SK-N-SH (cell line): Measurements from ENCODE around the gene IL27RA. TPM values are rescaled to one million over a fixed set of nuclear protein-coding genes. Genes with fewer than 3 reads are reported as not detected.
A peak's percentile ranks its signal among the peaks of the same experiment; 100 is the strongest.

Experiments used
- CTCF ChIA-PET: fragments of 300-600, 350-600 bp; formaldehyde crosslinking; extraction: SDS; loops from one replicate; lab custom pipeline; 2021; lab: Yijun Ruan, JAX
- POLR2A ChIA-PET: fragments of 350-600 bp; sonication (Branson Sonifier 250); formaldehyde crosslinking; extraction: SDS; loops from one replicate; lab custom pipeline; 2020; ENCODE audit warnings: antibody characterized with exemption, inconsistent platforms; lab: Yijun Ruan, JAX
- DNase-seq: peaks from one replicate; pipeline ENCODE4 v3.0.0; 2012
- H2AFZ ChIP-seq: fragments of 200-600 bp; sonication (generic); 2 replicates; pipeline ENCODE4 v1.8.1; 2016; ENCODE audit warnings: antibody characterized with exemption, mild to moderate bottlenecking, low read depth
- H3F3A ChIP-seq: fragments of 200-600 bp; sonication (generic); replicated peaks from 2 replicates; pipeline ENCODE3; 2016; ENCODE audit warnings: antibody characterized with exemption, mild to moderate bottlenecking; ENCODE audit not compliant: insufficient read depth
- H3K27ac ChIP-seq, 2 experiments: fragments of 200-500 bp in 1 of 2; fragments of 200-600 bp in 1 of 2; sonication (Bioruptor generic) in 1 of 2; sonication (generic), shearing (Covaris generic) in 1 of 2; 2 replicates each; pipeline versions ENCODE4 v1.5.1 to v1.6.1; 2014 to 2016; ENCODE audit warnings: low read depth in 2 of 2, inconsistent platforms in 1 of 2, low read length in 1 of 2, mild to moderate bottlenecking in 1 of 2, mixed read lengths in 1 of 2
- H3K27me3 ChIP-seq: fragments of 200-600 bp; sonication (generic), shearing (Covaris generic); 2 replicates; pipeline ENCODE4 v1.6.1; 2016; ENCODE audit warnings: mixed run types; ENCODE audit not compliant: insufficient read depth
- H3K36me3 ChIP-seq, 2 experiments: fragments of 200-500 bp in 1 of 2; fragments of 200-600 bp in 1 of 2; sonication (Bioruptor generic) in 1 of 2; sonication (generic) in 1 of 2; replicated peaks in 1 of 2; 2 replicates each; pipeline versions ENCODE3 to v1.5.1; 2014 to 2016; ENCODE audit warnings: low read length in 1 of 2, mild to moderate bottlenecking in 1 of 2; ENCODE audit not compliant: insufficient read depth in 2 of 2, control insufficient read depth in 1 of 2
- H3K4me1 ChIP-seq, 2 experiments: fragments of 200-500 bp in 1 of 2; fragments of 200-600 bp in 1 of 2; sonication (Bioruptor generic) in 1 of 2; sonication (generic), shearing (Covaris generic) in 1 of 2; 2 replicates each; pipeline versions ENCODE4 v1.5.1 to v1.6.1; 2014 to 2016; ENCODE audit warnings: low read depth in 1 of 2, low read length in 1 of 2, mixed run types in 1 of 2; ENCODE audit not compliant: insufficient read depth in 2 of 2, control insufficient read depth in 1 of 2
- H3K4me2 ChIP-seq: fragments of 200-600 bp; sonication (generic), shearing (Covaris generic); 2 replicates; pipeline ENCODE4 v1.6.1; 2017; ENCODE audit warnings: mixed run types
- H3K4me3 ChIP-seq, 2 experiments: fragments of 200-500 bp in 1 of 2; fragments of 200-600 bp in 1 of 2; sonication (Bioruptor generic) in 1 of 2; sonication (generic), shearing (Covaris generic) in 1 of 2; 2 replicates each; pipeline versions ENCODE4 v1.5.1 to v1.8.1; 2014 to 2016; ENCODE audit warnings: low read depth in 2 of 2, inconsistent platforms in 1 of 2, low read length in 1 of 2, mild to moderate bottlenecking in 1 of 2, mixed read lengths in 1 of 2, moderate library complexity in 1 of 2
- H3K79me2 ChIP-seq: fragments of 200-600 bp; sonication (generic); 2 replicates; pipeline ENCODE4 v1.8.1; 2017; ENCODE audit warnings: mild to moderate bottlenecking; ENCODE audit not compliant: insufficient read depth
- H3K9ac ChIP-seq: fragments of 200-600 bp; sonication (generic); 2 replicates; pipeline ENCODE4 v1.6.1; 2017; ENCODE audit warnings: mixed run types
- H3K9me2 ChIP-seq: fragments of 200-600 bp; sonication (generic); 2 replicates; pipeline ENCODE4 v1.6.1; 2017; ENCODE audit warnings: mixed run types
- H3K9me3 ChIP-seq: fragments of 200-600 bp; sonication (generic); 2 replicates; pipeline ENCODE4 v1.6.1; 2017; ENCODE audit warnings: mixed run types, mild to moderate bottlenecking, moderate library complexity
- H4K20me1 ChIP-seq: fragments of 200-600 bp; sonication (generic); 2 replicates; pipeline ENCODE4 v1.6.1; 2017; ENCODE audit warnings: mild to moderate bottlenecking, mixed run types; ENCODE audit not compliant: insufficient read depth
- CHD2 ChIP-seq: fragments of 150-350 bp; IDR thresholded peaks from 2 replicates; pipeline ENCODE4 v1.6.1; 2018; ENCODE audit warnings: low read length; ENCODE audit not compliant: partially characterized antibody
- CTCF ChIP-seq: fragments of 200-600 bp; sonication (generic); IDR thresholded peaks from 2 replicates; pipeline ENCODE4 v1.6.1; 2017; ENCODE audit warnings: antibody characterized with exemption, mild to moderate bottlenecking, moderate library complexity
- ELF1 ChIP-seq: IDR thresholded peaks from 2 replicates; pipeline ENCODE4 v1.4.0; 2012
- EP300 ChIP-seq, 2 experiments: IDR thresholded peaks; 2 replicates each; pipeline versions ENCODE4 v1.4.0 to v1.6.1; 2012; ENCODE audit warnings: borderline replicate concordance in 1 of 2, low read depth in 1 of 2, low read length in 1 of 2
- EZH2phosphoT487 ChIP-seq: fragments of 200-600 bp; sonication (generic); IDR thresholded peaks from 2 replicates; pipeline ENCODE4 v1.6.1; 2017; ENCODE audit warnings: low read depth, mixed run types, mild to moderate bottlenecking, antibody characterized with exemption, moderate library complexity, borderline replicate concordance
- FOXJ3 ChIP-seq: sonication (generic); formaldehyde crosslinking; IDR thresholded peaks from 2 replicates; pipeline ENCODE4 v1.5.1; 2020; ENCODE audit warnings: mild to moderate bottlenecking, missing genetic modification reagents
- FOXM1 ChIP-seq: IDR thresholded peaks from 2 replicates; pipeline ENCODE4 v1.4.0; 2012; ENCODE audit warnings: low read depth, mild to moderate bottlenecking
- JUND ChIP-seq: IDR thresholded peaks from 2 replicates; pipeline ENCODE4 v1.4.0; 2012
- MAX ChIP-seq: IDR thresholded peaks from 2 replicates; pipeline ENCODE4 v1.4.0; 2012; ENCODE audit warnings: low read depth
- MEF2A ChIP-seq: IDR thresholded peaks from 2 replicates; pipeline ENCODE4 v1.4.0; 2012; ENCODE audit warnings: low read depth, borderline replicate concordance
- MXI1 ChIP-seq: IDR thresholded peaks from 2 replicates; pipeline ENCODE4 v1.6.1; 2012; ENCODE audit warnings: mild to moderate bottlenecking, low read depth, low read length, improper control_type of control experiment
- NFIC ChIP-seq: IDR thresholded peaks from 2 replicates; pipeline ENCODE4 v1.4.0; 2012; ENCODE audit warnings: borderline replicate concordance
- RCOR1 ChIP-seq: fragments of 150-350 bp; IDR thresholded peaks from 2 replicates; pipeline ENCODE4 v1.6.1; 2017; ENCODE audit warnings: antibody characterized with exemption, low read length
- RFX5 ChIP-seq: IDR thresholded peaks from 2 replicates; pipeline ENCODE4 v1.6.1; 2012; ENCODE audit warnings: mild to moderate bottlenecking, improper control_type of control experiment, low read length
- RXRA ChIP-seq: IDR thresholded peaks from 2 replicates; pipeline ENCODE4 v1.4.0; 2012; ENCODE audit warnings: low read depth, mild to moderate bottlenecking, borderline replicate concordance
- SMC3 ChIP-seq: IDR thresholded peaks from 2 replicates; pipeline ENCODE4 v1.6.1; 2012; ENCODE audit warnings: low read depth, low read length, improper control_type of control experiment
- TEAD4 ChIP-seq: IDR thresholded peaks from 2 replicates; pipeline ENCODE4 v1.4.0; 2012; ENCODE audit warnings: mild to moderate bottlenecking, borderline replicate concordance; ENCODE audit not compliant: insufficient read depth
- YY1 ChIP-seq: IDR thresholded peaks from 2 replicates; pipeline ENCODE4 v1.4.0; 2012; ENCODE audit warnings: low read depth, mild to moderate bottlenecking
- WGBS: methylation state at CpG from one replicate; pipeline ENCODE4 v1.1.6; 2017; ENCODE audit warnings: low lambda C conversion rate; 5-methylcytosine and 5-hydroxymethylcytosine counted together
- polyA plus RNA-seq, 3 experiments: library from polyadenylated mRNA; depleted of rRNA; stranded (reverse); fragments of >200 nt; gene quantifications; 2 replicates each; pipeline ENCODE4 v1.2.3, GENCODE V29; 2012
- TF ChIP-seq, protein P1 (sequence below): fragments of 150-350 bp; IDR thresholded peaks from 2 replicates; pipeline ENCODE4 v1.6.1; 2017; ENCODE audit warnings: antibody characterized with exemption, low read length, low read depth, borderline replicate concordance

Gene IL27RA
- polyA plus RNA-seq, 1 of the 3 experiments (the other 2 are of a cell fraction) = 9.3 TPM

DNA sequence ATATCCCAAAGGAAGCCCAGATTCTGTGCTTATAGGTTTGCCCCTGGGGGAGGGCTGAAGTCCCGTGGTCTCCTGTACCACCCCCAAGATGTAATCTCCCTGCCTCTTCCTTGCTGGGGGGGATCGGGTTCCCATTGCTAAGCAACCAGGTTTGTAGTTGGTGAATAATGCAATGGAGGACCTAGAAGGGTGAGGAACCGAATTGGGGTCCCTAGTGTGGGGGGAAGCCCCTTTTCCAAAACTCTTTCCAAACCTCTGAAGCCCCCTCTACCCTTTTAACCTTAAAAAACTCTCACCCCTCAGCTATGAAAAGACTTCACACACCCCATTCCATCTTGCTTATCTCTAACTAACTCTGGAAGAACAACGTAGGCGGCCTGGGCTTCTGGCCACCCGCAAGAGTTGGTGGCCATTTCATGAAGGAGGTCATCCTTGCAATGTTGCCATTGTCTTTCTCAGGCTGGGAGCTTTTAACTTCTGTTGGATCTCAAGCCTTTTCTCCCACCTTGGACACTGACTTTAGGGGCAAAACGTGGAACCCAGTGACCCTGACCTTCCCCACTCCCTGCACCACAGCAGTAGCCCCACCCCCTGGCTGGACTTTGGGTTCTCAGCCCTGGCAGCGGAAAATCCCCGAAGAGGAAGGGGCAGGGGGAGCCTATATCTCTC is 29.7 kb downstream of the IL27RA start:
- POLR2A ChIA-PET = no interaction called here
- H3K9ac ChIP-seq = no peak overlapping the region
- no peaks in the 10 kb centered on the region for H3K27me3 ChIP-seq
- 62% methylated on average over 9 of the region's 9 CpGs for WGBS
- H3K27ac ChIP-seq = no peak overlapping the region
- peaks cover 7% of the 10 kb centered on the region for H3F3A ChIP-seq
- no peaks in the 10 kb centered on the region for H3K36me3 ChIP-seq
- H3K4me3 ChIP-seq = no peak overlapping the region
- H3K9me3 ChIP-seq = no peaks in the 10 kb centered on the region
- no peak overlapping the region for H2AFZ ChIP-seq
- no peaks in the 10 kb centered on the region for H4K20me1 ChIP-seq
- no peaks in the 10 kb centered on the region for H3K79me2 ChIP-seq
- no peaks in the 10 kb centered on the region for H3K9me2 ChIP-seq
- H3K4me1 ChIP-seq = peaks cover 6 to 10% of the 10 kb centered on the region in 2 experiments; a peak in 2 of 4 replicates
- CTCF ChIA-PET = interaction anchor here (0.7 to 8.1 kb wide), 11 partner anchors 9 to 187 kb away, joined by 3 to 146 read pairs (median 10); partner anchors contain the start of genes ASF1B, IL27RA and MISP3
- TF ChIP-seq RCOR1 (no peak), RXRA (no peak), FOXM1 (no peak), NFIC (no peak), MAX (no peak), YY1 (no peak), FOXJ3 (no peak), TEAD4 (no peak), EP300 (IDR thresholded peaks at IDR 0.05; ENCODE audit: borderline replicate concordance in 1 of 2, low read depth in 1 of 2, low read length in 1 of 2) (no peak), JUND (no peak), CTCF (no peak), MEF2A (no peak), ELF1 (no peak), RFX5 (no peak), SMC3 (no peak), MXI1 (no peak), EZH2phosphoT487 (no peak), CHD2 (no peak)
- TF ChIP-seq, protein P1, sequence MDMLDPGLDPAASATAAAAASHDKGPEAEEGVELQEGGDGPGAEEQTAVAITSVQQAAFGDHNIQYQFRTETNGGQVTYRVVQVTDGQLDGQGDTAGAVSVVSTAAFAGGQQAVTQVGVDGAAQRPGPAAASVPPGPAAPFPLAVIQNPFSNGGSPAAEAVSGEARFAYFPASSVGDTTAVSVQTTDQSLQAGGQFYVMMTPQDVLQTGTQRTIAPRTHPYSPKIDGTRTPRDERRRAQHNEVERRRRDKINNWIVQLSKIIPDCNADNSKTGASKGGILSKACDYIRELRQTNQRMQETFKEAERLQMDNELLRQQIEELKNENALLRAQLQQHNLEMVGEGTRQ = no peak
- no peak overlapping the region for H3K4me2 ChIP-seq
- DNase-seq = peak; percentile 10
